Measurements from ENCODE around the gene FAP. TPM values are rescaled to one million over a fixed set of nuclear protein-coding genes. Genes with fewer than 3 reads are reported as not detected.

The FAP gene, protein sequence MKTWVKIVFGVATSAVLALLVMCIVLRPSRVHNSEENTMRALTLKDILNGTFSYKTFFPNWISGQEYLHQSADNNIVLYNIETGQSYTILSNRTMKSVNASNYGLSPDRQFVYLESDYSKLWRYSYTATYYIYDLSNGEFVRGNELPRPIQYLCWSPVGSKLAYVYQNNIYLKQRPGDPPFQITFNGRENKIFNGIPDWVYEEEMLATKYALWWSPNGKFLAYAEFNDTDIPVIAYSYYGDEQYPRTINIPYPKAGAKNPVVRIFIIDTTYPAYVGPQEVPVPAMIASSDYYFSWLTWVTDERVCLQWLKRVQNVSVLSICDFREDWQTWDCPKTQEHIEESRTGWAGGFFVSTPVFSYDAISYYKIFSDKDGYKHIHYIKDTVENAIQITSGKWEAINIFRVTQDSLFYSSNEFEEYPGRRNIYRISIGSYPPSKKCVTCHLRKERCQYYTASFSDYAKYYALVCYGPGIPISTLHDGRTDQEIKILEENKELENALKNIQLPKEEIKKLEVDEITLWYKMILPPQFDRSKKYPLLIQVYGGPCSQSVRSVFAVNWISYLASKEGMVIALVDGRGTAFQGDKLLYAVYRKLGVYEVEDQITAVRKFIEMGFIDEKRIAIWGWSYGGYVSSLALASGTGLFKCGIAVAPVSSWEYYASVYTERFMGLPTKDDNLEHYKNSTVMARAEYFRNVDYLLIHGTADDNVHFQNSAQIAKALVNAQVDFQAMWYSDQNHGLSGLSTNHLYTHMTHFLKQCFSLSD
- total RNA-seq (2014; rRNA removed) (not detected in 2 replicates), Bru-seq, nascent RNA (percentile 8 among the genes with signal in this experiment), BruChase-seq, experiment 1, labeled RNA remaining after a 6-hour chase (percentile 18 among the genes with signal in this experiment), BruChase-seq, experiment 2, labeled RNA remaining after a 2-hour chase (percentile 36 among the genes with signal in this experiment)
- long read RNA-seq, result 0 reads

DNA sequence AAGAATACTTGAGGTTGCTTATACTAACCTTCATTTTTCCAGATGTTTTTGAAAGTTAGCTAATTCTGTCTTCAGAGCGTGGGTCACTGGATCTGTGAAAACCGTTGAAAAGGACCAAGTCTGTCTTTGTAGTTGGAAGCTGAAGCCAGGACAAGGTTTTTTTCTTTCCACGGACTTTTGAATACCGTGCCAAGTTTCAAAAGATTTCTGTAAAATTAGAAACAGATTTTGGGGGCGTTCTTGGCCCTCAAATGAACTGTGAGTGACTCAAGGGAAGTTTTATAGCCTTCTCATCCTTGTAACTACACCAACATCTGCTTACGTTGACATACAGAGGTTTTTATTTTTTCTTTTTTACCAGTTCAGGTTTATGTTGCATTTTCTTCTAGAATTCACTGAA is at the start of gene FAP:
FAP (minus strand) TSS at position 152 of the 400 bp plus-strand sequence; CDS start at position 34, 118 bp downstream.
- intact Hi-C loops (cut with micrococcal nuclease), result no loop called here
- Histone ChIP-seq H3F3A (ENCODE audit: low read length, unreplicated experiment) (peaks cover 3% of the 10 kb centered on the region), H3K4me3 (ENCODE audit: low read length) (no peak within 1 kb of the TSS), H3K27ac (ENCODE audit: low read length) (peak within 1 kb of the TSS; percentile 42), H3K4me2 (ENCODE audit: low read length) (peak within 1 kb of the TSS; percentile 68), H3K9me3 (ENCODE audit: low read length) (no peaks in the 10 kb centered on the region), H2AFZ (ENCODE audit: low read length) (peak within 1 kb of the TSS; percentile 58), H3K9me2 (replicated peaks; ENCODE audit: low read length) (no peaks in the 10 kb centered on the region), H4K20me1 (ENCODE audit: low read length) (no peaks in the 10 kb centered on the region), H3K9ac (ENCODE audit: low read length) (no peak within 1 kb of the TSS), H3K36me3 (ENCODE audit: low read depth, low read length) (no peaks in the 10 kb centered on the region), H3K79me2 (ENCODE audit: low read length) (no peaks in the 10 kb centered on the region), H3K4me1 (ENCODE audit: insufficient read depth, low read length) (peaks cover 35% of the 10 kb centered on the region), H3K27me3 (ENCODE audit: low read length) (no peaks in the 10 kb centered on the region)
- TF ChIP-seq CTCF (conservative IDR thresholded peaks at IDR 0.05; ENCODE audit: low read depth, low read length) (no peak), EZH2 (IDR thresholded peaks at IDR 0.05; ENCODE audit: low read length, unreplicated experiment) (no peak), EZH2phosphoT487 (IDR thresholded peaks at IDR 0.05; ENCODE audit: borderline replicate concordance, low read length) (no peak)
- no TSS peak for BruUV-seq (replicated peaks)
- DNase-seq, result no peak
- ATAC-seq, result no peak
- CTCF ChIA-PET, result no interaction called here
- POLR2A ChIA-PET (ENCODE audit: unreplicated experiment), result interaction anchor here (0.6 kb wide), 1 partner anchor 477 kb away, joined by 3 read pairs; no protein-coding TSS in a partner anchor

GRCh38 chr2:162291748-162292147 is 48.5 kb upstream of the FAP start:
- H3K9ac ChIP-seq (ENCODE audit: low read length), result no peak overlapping the region
- no peak overlapping the region for H2AFZ ChIP-seq (ENCODE audit: low read length)
- H3K9me3 ChIP-seq (ENCODE audit: low read length), result no peaks in the 10 kb centered on the region
- CTCF ChIA-PET, result no interaction called here
- no peak overlapping the region for H3K4me3 ChIP-seq (ENCODE audit: low read length)
- ATAC-seq (no peak), DNase-seq (no peak)
- H3K36me3 ChIP-seq (ENCODE audit: low read depth, low read length), result no peaks in the 10 kb centered on the region
- intact Hi-C loops (cut with micrococcal nuclease), result loop anchor here (10.0 kb wide), 1 partner anchor 707 kb away; no protein-coding TSS in a partner anchor
- H3K4me2 ChIP-seq (ENCODE audit: low read length), result no peak overlapping the region
- TF ChIP-seq EZH2phosphoT487 (IDR thresholded peaks at IDR 0.05; ENCODE audit: borderline replicate concordance, low read length) (no peak), EZH2 (IDR thresholded peaks at IDR 0.05; ENCODE audit: low read length, unreplicated experiment) (no peak), CTCF (conservative IDR thresholded peaks at IDR 0.05; ENCODE audit: low read depth, low read length) (no peak)
- no peaks in the 10 kb centered on the region for H3K79me2 ChIP-seq (ENCODE audit: low read length)
- H3K27ac ChIP-seq (ENCODE audit: low read length), result no peak overlapping the region
- BruUV-seq (replicated peaks), result no TSS peak
- peaks cover 13% of the 10 kb centered on the region; the same call in 1 of the 2 replicates for H3K4me1 ChIP-seq (ENCODE audit: insufficient read depth, low read length)
- no peaks in the 10 kb centered on the region for H3K27me3 ChIP-seq (ENCODE audit: low read length)
- no peaks in the 10 kb centered on the region for H3K9me2 ChIP-seq (replicated peaks; ENCODE audit: low read length)
- POLR2A ChIA-PET (ENCODE audit: unreplicated experiment), result no interaction called here
- H3F3A ChIP-seq (ENCODE audit: low read length, unreplicated experiment), result no peaks in the 10 kb centered on the region
- H4K20me1 ChIP-seq (ENCODE audit: low read length), result no peaks in the 10 kb centered on the region
